Measurements from ENCODE around the gene RAET1E.
"Not testable (repeated sequence)": the region's sequence is repeated elsewhere in the genome, so short reads cannot be mapped to it uniquely, and the experiment has no call there.

RAET1E gene

GRCh38 chr6:149862922-149863697, 34.8 kb downstream of the RAET1E start:
- peak; percentile 29 to 70 (median 60) for DNase-seq
- 2% methylated on average over 66 of the region's 69 CpGs for WGBS (ENCODE audit: insufficient coverage)
- no peak overlapping the region for H3K27ac ChIP-seq (ENCODE audit: insufficient read depth in 1 of 2, low read depth in 1 of 2, low read length in 2 of 2, poor library complexity in 1 of 2, severe bottlenecking in 2 of 2)
- peaks cover 3 to 27% (median 18%) of the 10 kb centered on the region in 4 experiments for H3K4me1 ChIP-seq (ENCODE audit: control extremely low read depth in 1 of 4, control insufficient read depth in 4 of 4, insufficient read depth in 4 of 4, low read length in 3 of 4)
- ChIA-PET POLR2A (no interaction called here), CTCF (interaction anchor here (1.3 to 1.6 kb wide), 3 partner anchors 15 to 28 kb away, joined by 3 to 4 read pairs (median 4); no protein-coding TSS in a partner anchor)
- no peaks in the 10 kb centered on the region for H3K36me3 ChIP-seq (ENCODE audit: control insufficient read depth in 4 of 4, insufficient read depth in 4 of 4, low read length in 3 of 4)
- H3K27me3 ChIP-seq (replicated peaks in 2 of 5; ENCODE audit: control insufficient read depth in 4 of 5, insufficient read depth in 5 of 5, low read length in 4 of 5): peaks cover 0 to 9% (median 8%) of the 10 kb centered on the region in 5 experiments
- no peaks in the 10 kb centered on the region for H3K9me3 ChIP-seq (ENCODE audit: control extremely low read depth in 1 of 5, control insufficient read depth in 4 of 5, insufficient read depth in 2 of 5, low read depth in 1 of 5, low read length in 4 of 5)
- peak overlapping the region; percentile 47 to 82 (median 75) for H3K4me3 ChIP-seq (ENCODE audit: control insufficient read depth in 1 of 7, extremely low read depth in 1 of 7, insufficient read depth in 4 of 7, low read depth in 2 of 7, low read length in 6 of 7)

- H3K4me1 ChIP-seq (ENCODE audit: control extremely low read depth in 1 of 4, control insufficient read depth in 4 of 4, insufficient read depth in 4 of 4, low read length in 3 of 4): peaks cover 3 to 27% (median 18%) of the 10 kb centered on the region in 4 experiments
- DNase-seq; H3K27me3 ChIP-seq (replicated peaks in 2 of 5; ENCODE audit: control insufficient read depth in 4 of 5, insufficient read depth in 5 of 5, low read length in 4 of 5); POLR2A ChIA-PET; H3K9me3 ChIP-seq (ENCODE audit: control extremely low read depth in 1 of 5, control insufficient read depth in 4 of 5, insufficient read depth in 2 of 5, low read depth in 1 of 5, low read length in 4 of 5); H3K36me3 ChIP-seq (ENCODE audit: control insufficient read depth in 4 of 4, insufficient read depth in 4 of 4, low read length in 3 of 4); H3K27ac ChIP-seq (ENCODE audit: insufficient read depth in 1 of 2, low read depth in 1 of 2, low read length in 2 of 2, poor library complexity in 1 of 2, severe bottlenecking in 2 of 2): not testable (repeated sequence)
- 100% methylated on average over 1 of the region's 12 CpGs for WGBS (ENCODE audit: insufficient coverage)
- H3K4me3 ChIP-seq (ENCODE audit: control insufficient read depth in 1 of 7, extremely low read depth in 1 of 7, insufficient read depth in 4 of 7, low read depth in 2 of 7, low read length in 6 of 7): peak overlapping the region in 1 of 7 experiments; percentile 75
- CTCF ChIA-PET: interaction anchor here (1.2 to 1.6 kb wide), 5 partner anchors 14 to 144 kb away, joined by 3 to 5 read pairs (median 4); partner anchors contain the start of gene LATS1
Observed at GRCh38 chr6:149862424-149862738, 35.5 kb downstream of the RAET1E start.

GRCh38 chr6:149861603-149862423, 36.1 kb downstream of the RAET1E start:
- no peak overlapping the region for H3K27ac ChIP-seq (ENCODE audit: insufficient read depth in 1 of 2, low read depth in 1 of 2, low read length in 2 of 2, poor library complexity in 1 of 2, severe bottlenecking in 2 of 2)
- POLR2A ChIA-PET: no interaction called here
- 85% methylated on average over 10 of the region's 14 CpGs for WGBS (ENCODE audit: insufficient coverage)
- no peak for DNase-seq
- no peak overlapping the region for H3K4me3 ChIP-seq (ENCODE audit: control insufficient read depth in 1 of 7, extremely low read depth in 1 of 7, insufficient read depth in 4 of 7, low read depth in 2 of 7, low read length in 6 of 7)
- H3K4me1 ChIP-seq (ENCODE audit: control extremely low read depth in 1 of 4, control insufficient read depth in 4 of 4, insufficient read depth in 4 of 4, low read length in 3 of 4): peaks cover 3 to 27% (median 18%) of the 10 kb centered on the region in 4 experiments
- H3K36me3 ChIP-seq (ENCODE audit: control insufficient read depth in 4 of 4, insufficient read depth in 4 of 4, low read length in 3 of 4): no peaks in the 10 kb centered on the region
- CTCF ChIA-PET: interaction anchor here (1.2 to 1.6 kb wide), 6 partner anchors 14 to 144 kb away, joined by 3 to 5 read pairs (median 4); partner anchors contain the start of gene LATS1
- H3K9me3 ChIP-seq (ENCODE audit: control extremely low read depth in 1 of 5, control insufficient read depth in 4 of 5, insufficient read depth in 2 of 5, low read depth in 1 of 5, low read length in 4 of 5): no peaks in the 10 kb centered on the region
- H3K27me3 ChIP-seq (replicated peaks in 2 of 5; ENCODE audit: control insufficient read depth in 4 of 5, insufficient read depth in 5 of 5, low read length in 4 of 5): peaks cover 0 to 9% (median 8%) of the 10 kb centered on the region in 5 experiments

- 97% methylated on average over 12 of the region's 14 CpGs for WGBS (ENCODE audit: insufficient coverage)
- H3K4me1 ChIP-seq (ENCODE audit: control extremely low read depth in 1 of 4, control insufficient read depth in 4 of 4, insufficient read depth in 4 of 4, low read length in 3 of 4): peaks cover 3 to 27% (median 18%) of the 10 kb centered on the region in 4 experiments
- CTCF ChIA-PET: interaction anchor here (1.2 to 1.6 kb wide), 6 partner anchors 13 to 143 kb away, joined by 3 to 5 read pairs (median 4); partner anchors contain the start of gene LATS1
- no peak for DNase-seq
- POLR2A ChIA-PET: no interaction called here
- no peak overlapping the region for H3K4me3 ChIP-seq (ENCODE audit: control insufficient read depth in 1 of 7, extremely low read depth in 1 of 7, insufficient read depth in 4 of 7, low read depth in 2 of 7, low read length in 6 of 7)
- H3K9me3 ChIP-seq (ENCODE audit: control extremely low read depth in 1 of 5, control insufficient read depth in 4 of 5, insufficient read depth in 2 of 5, low read depth in 1 of 5, low read length in 4 of 5): no peaks in the 10 kb centered on the region
- H3K27me3 ChIP-seq (replicated peaks in 2 of 5; ENCODE audit: control insufficient read depth in 4 of 5, insufficient read depth in 5 of 5, low read length in 4 of 5): peaks cover 0 to 13% (median 9%) of the 10 kb centered on the region in 5 experiments
- no peaks in the 10 kb centered on the region for H3K36me3 ChIP-seq (ENCODE audit: control insufficient read depth in 4 of 4, insufficient read depth in 4 of 4, low read length in 3 of 4)
- no peak overlapping the region for H3K27ac ChIP-seq (ENCODE audit: insufficient read depth in 1 of 2, low read depth in 1 of 2, low read length in 2 of 2, poor library complexity in 1 of 2, severe bottlenecking in 2 of 2)
Observed at GRCh38 chr6:149860834-149861602, 36.9 kb downstream of the RAET1E start.

GRCh38 chr6:149860513-149860833, 37.4 kb downstream of the RAET1E start:
- 98% methylated on average over 5 of the region's 5 CpGs for WGBS (ENCODE audit: insufficient coverage)
- no peak for DNase-seq
- ChIA-PET POLR2A (no interaction called here), CTCF (no interaction called here)
- Histone ChIP-seq H3K4me3 (ENCODE audit: control insufficient read depth in 1 of 7, extremely low read depth in 1 of 7, insufficient read depth in 4 of 7, low read depth in 2 of 7, low read length in 6 of 7) (no peak overlapping the region), H3K27ac (ENCODE audit: insufficient read depth in 1 of 2, low read depth in 1 of 2, low read length in 2 of 2, poor library complexity in 1 of 2, severe bottlenecking in 2 of 2) (no peak overlapping the region), H3K9me3 (ENCODE audit: control extremely low read depth in 1 of 5, control insufficient read depth in 4 of 5, insufficient read depth in 2 of 5, low read depth in 1 of 5, low read length in 4 of 5) (no peaks in the 10 kb centered on the region), H3K36me3 (ENCODE audit: control insufficient read depth in 4 of 4, insufficient read depth in 4 of 4, low read length in 3 of 4) (no peaks in the 10 kb centered on the region), H3K4me1 (ENCODE audit: control extremely low read depth in 1 of 4, control insufficient read depth in 4 of 4, insufficient read depth in 4 of 4, low read length in 3 of 4) (peaks cover 3 to 27% (median 18%) of the 10 kb centered on the region in 4 experiments), H3K27me3 (replicated peaks in 2 of 5; ENCODE audit: control insufficient read depth in 4 of 5, insufficient read depth in 5 of 5, low read length in 4 of 5) (peaks cover 0 to 17% (median 11%) of the 10 kb centered on the region in 5 experiments)

- POLR2A ChIA-PET: no interaction called here
- no peaks in the 10 kb centered on the region for H3K9me3 ChIP-seq (ENCODE audit: control extremely low read depth in 1 of 5, control insufficient read depth in 4 of 5, insufficient read depth in 2 of 5, low read depth in 1 of 5, low read length in 4 of 5)
- peaks cover 3 to 24% (median 18%) of the 10 kb centered on the region in 4 experiments for H3K4me1 ChIP-seq (ENCODE audit: control extremely low read depth in 1 of 4, control insufficient read depth in 4 of 4, insufficient read depth in 4 of 4, low read length in 3 of 4)
- no peak for DNase-seq
- WGBS (ENCODE audit: insufficient coverage): 97% methylated on average over 3 of the region's 3 CpGs
- no peaks in the 10 kb centered on the region for H3K36me3 ChIP-seq (ENCODE audit: control insufficient read depth in 4 of 4, insufficient read depth in 4 of 4, low read length in 3 of 4)
- H3K4me3 ChIP-seq (ENCODE audit: control insufficient read depth in 1 of 7, extremely low read depth in 1 of 7, insufficient read depth in 4 of 7, low read depth in 2 of 7, low read length in 6 of 7): no peak overlapping the region
- H3K27ac ChIP-seq (ENCODE audit: insufficient read depth in 1 of 2, low read depth in 1 of 2, low read length in 2 of 2, poor library complexity in 1 of 2, severe bottlenecking in 2 of 2): no peak overlapping the region
- H3K27me3 ChIP-seq (replicated peaks in 2 of 5; ENCODE audit: control insufficient read depth in 4 of 5, insufficient read depth in 5 of 5, low read length in 4 of 5): peaks cover 0 to 22% (median 12%) of the 10 kb centered on the region in 5 experiments
- CTCF ChIA-PET: no interaction called here
Observed at GRCh38 chr6:149859938-149860337, 38.0 kb downstream of the RAET1E start.

Data from common myeloid progenitor, CD34-positive (primary cell).